IgD-negative memory B cell (primary cell): ENCODE results near the gene SCAND1. TPM values are rescaled to one million over a fixed set of nuclear protein-coding genes. Genes with fewer than 3 reads are reported as not detected.
A peak's percentile ranks its signal among the peaks of the same experiment; 100 is the strongest.
"Not testable (repeated sequence)": the region's sequence is repeated elsewhere in the genome, so short reads cannot be mapped to it uniquely, and the experiment has no call there.

ENCODE experiments used
- H3K27ac Mint-ChIP-seq, 3 donors: one replicate each; pipeline ENCODE4 v1.8.0; 2020 to 2022; ENCODE audit warnings: mild to moderate bottlenecking in 3 of 3, mixed read lengths in 3 of 3, moderate library complexity in 1 of 3
- H3K27me3 Mint-ChIP-seq: one replicate; pipeline ENCODE4 v1.8.0; 2021; ENCODE audit warnings: mixed read lengths
- H3K36me3 Mint-ChIP-seq: one replicate; pipeline ENCODE4 v1.8.0; 2020; ENCODE audit warnings: mild to moderate bottlenecking, mixed read lengths
- H3K4me1 Mint-ChIP-seq, 3 donors: one replicate each; pipeline ENCODE4 v1.8.0; 2020 to 2022; ENCODE audit warnings: mixed read lengths in 3 of 3, mild to moderate bottlenecking in 1 of 3
- H3K4me3 Mint-ChIP-seq, 4 donors: one replicate each; pipeline ENCODE4 v1.8.0; 2020 to 2022; ENCODE audit warnings: mild to moderate bottlenecking in 4 of 4, mixed read lengths in 4 of 4, moderate library complexity in 3 of 4
- H3K9me3 Mint-ChIP-seq, 3 donors: one replicate each; pipeline ENCODE4 v1.8.0; 2020 to 2021; ENCODE audit warnings: mixed read lengths in 3 of 3, mild to moderate bottlenecking in 1 of 3
- polyA plus RNA-seq: library from polyadenylated mRNA; unstranded; fragments of 300-500 nt; fragmentation: Illumina TruSeq; gene quantifications from one replicate; pipeline ENCODE4 v1.2.3, GENCODE V29; 2021

SCAND1 gene
- polyA plus RNA-seq, 1 donor from 2014 or later, result 190 TPM

DNA sequence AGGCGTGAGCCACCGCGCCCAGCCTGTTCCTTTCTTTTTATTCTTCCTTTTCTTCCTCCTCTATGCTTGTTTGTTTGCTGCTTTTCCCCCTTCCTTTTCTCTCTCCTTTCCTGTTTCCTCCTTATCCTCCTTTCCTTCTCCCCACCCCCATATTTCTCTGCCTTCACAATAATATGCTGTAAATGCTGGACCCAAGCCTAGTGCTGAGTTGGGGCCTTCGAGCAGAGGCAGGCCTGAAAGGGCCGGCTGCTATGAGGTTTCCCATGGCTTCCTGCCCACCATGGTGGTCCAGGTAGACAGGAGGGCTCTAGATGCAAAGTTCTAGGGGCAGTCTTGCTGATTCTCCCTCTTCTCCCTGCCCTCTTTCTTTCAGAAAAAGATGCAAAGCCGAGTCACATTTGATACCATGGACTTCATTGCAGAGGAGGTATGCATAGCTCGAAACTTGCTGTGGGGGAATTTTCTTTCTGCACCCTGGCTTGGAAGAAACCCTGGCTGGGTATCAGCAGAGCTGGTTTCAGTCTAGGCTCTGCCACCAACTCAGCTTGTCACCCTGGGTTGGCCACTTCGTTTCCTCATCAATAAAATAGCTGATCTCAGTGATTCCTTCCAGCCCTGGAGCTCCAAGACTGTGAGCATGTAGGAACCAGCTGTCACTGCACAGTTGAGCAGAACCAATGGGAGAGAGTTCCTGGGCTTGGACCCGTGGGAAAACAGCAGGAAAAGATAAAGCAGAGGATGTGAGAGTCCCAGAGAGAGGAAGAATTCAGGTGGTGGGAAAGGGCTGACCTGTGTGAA is 21.5 kb upstream of the SCAND1 start:
- Mint-ChIP-seq H3K27me3 (no peaks in the 10 kb centered on the region), H3K36me3 (peaks cover 3% of the 10 kb centered on the region), H3K4me1 (no peaks in the 10 kb centered on the region), H3K27ac (no peak overlapping the region), H3K4me3 (no peak overlapping the region), H3K9me3 (peaks cover 0 to 4% (median 0%) of the 10 kb centered on the region in 3 donors)

DNA sequence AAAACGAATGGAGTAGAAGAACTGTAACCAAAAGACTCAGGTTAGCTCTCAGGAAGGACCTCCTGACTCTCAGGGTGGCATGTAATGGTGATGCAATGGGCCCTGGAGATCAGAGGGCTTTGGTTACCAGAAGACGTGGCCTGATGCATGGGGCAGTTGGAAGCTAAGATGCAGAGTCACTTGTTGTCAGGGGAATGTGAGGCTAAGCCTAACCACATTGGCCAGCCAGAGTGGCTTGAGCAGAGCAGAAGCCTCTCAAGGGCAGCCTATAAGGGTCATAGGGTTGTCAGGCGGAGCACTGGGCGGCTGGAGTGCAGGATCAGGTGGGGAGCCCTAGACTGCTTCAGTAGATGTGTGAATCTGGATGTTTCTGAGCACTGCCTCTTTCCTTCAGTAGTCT is 20.0 kb upstream of the SCAND1 start:
- Mint-ChIP-seq H3K27ac (no peak overlapping the region), H3K36me3 (peaks cover 3% of the 10 kb centered on the region), H3K27me3 (no peaks in the 10 kb centered on the region), H3K4me3 (no peak overlapping the region), H3K9me3 (peaks cover 0 to 4% (median 0%) of the 10 kb centered on the region in 3 donors), H3K4me1 (no peaks in the 10 kb centered on the region)

DNA sequence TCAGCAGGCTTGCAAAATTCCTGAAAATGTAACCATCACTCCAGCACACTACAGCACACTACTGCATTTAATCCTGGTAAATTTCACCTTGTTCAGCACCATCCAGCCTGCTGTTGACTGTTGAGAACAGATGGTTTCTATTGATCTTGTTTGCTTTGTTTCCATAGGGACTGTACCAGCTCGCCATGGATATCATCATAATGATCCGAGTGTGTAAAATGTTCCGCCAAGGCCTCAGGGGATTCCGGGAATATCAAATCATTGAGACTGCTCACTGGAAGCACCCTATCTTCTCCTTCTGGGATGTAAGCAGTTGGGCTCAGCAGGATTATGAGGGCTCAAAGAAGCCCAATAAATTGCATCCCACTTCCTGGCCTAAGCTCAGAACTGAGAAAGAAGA is 18.2 kb upstream of the SCAND1 start:
- no peak overlapping the region for H3K27ac Mint-ChIP-seq
- no peaks in the 10 kb centered on the region for H3K27me3 Mint-ChIP-seq
- no peak overlapping the region for H3K4me3 Mint-ChIP-seq
- H3K36me3 Mint-ChIP-seq, result peaks cover 3% of the 10 kb centered on the region
- H3K9me3 Mint-ChIP-seq, result peaks cover 0 to 4% (median 0%) of the 10 kb centered on the region in 3 donors
- H3K4me1 Mint-ChIP-seq, result no peaks in the 10 kb centered on the region

DNA sequence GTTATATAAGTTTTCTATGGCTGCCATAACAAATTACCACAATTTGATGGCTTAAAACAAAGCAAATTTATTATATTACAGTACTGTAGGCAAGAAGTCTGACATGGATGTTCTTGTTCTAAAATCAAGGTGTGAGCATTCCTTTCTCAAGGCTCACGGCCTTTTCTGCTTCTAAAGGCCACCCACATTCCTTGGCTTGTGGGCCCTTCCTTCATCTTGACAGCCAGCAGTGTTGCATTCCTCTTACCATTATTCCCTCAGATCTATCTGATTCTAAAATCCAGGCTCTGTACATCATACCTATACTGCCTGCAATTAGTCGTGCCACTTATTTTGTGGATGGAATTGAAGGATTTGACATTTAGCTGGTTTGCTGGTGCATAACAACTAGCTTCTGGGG is 17.7 kb upstream of the SCAND1 start:
- Mint-ChIP-seq H3K27ac (no peak overlapping the region), H3K9me3 (peaks cover 0 to 4% (median 0%) of the 10 kb centered on the region in 3 donors), H3K4me3 (peak overlapping the region in 1 of 4 donors; percentile 27), H3K27me3 (no peaks in the 10 kb centered on the region), H3K36me3 (peaks cover 3% of the 10 kb centered on the region), H3K4me1 (no peaks in the 10 kb centered on the region)

DNA sequence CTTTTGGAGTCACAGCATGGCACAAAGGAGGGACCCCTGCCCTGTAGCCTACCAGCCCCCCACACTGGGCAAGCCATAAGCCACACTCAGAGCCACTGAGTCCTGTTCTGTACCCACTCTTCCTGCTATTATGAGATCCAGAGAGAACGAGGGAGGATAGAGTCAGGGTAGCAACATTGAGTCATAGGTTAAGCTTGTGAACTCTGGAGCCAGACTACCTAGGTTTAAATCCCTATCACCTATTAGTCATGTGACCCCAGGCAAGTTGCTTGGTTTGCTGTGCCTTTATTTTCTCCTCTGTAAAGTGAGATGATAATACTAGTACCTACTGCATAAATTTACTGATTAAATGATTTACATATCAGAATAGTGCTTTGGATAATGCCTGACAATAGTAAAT is 14.6 kb upstream of the SCAND1 start:
- no peak overlapping the region for H3K4me3 Mint-ChIP-seq
- no peaks in the 10 kb centered on the region for H3K4me1 Mint-ChIP-seq
- no peaks in the 10 kb centered on the region for H3K27me3 Mint-ChIP-seq
- peaks cover 0 to 4% (median 0%) of the 10 kb centered on the region in 3 donors for H3K9me3 Mint-ChIP-seq
- no peak overlapping the region for H3K27ac Mint-ChIP-seq
- H3K36me3 Mint-ChIP-seq, result peaks cover 3% of the 10 kb centered on the region

DNA sequence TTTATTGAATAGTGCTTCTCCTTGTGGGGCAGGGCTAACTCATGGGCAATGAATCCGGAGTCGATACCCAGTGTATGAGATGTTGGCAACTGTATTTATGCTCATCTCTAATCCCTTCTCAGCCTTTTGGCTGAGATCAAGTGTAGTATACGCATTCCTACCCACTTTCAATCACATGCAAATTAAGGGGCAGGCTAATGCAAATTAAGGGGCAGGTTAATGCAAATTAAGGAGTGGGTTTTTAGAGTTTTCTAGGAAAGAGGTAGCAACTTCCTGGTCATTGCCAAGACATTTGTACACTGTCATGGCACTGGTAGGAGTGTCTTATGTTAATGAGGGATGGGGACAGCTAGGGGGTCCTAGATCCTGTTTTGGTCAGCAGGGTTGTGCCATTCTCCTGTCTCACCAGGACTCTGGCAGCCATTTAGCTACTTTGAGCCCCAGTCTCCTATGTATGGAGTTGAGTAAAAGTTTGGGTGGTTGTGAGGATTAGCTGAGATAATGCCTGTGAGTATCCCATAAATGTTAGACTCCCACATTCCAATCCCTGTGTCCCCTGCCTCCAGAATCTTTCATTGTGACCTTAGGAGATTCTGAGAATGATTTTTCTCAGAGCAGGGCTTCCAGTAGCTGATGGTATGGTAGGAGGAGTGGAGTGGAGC is 13.8 kb upstream of the SCAND1 start, which contains the start of gene CNBD2:
CNBD2 (plus strand) TSS at position 612 of the 662 bp plus-strand sequence. CDS start 173 bp downstream, outside the sequence.
- Mint-ChIP-seq H3K4me1 (no peaks in the 10 kb centered on the region), H3K9me3 (peaks cover 0 to 4% (median 0%) of the 10 kb centered on the region in 3 donors), H3K27ac (no peak within 1 kb of the TSS), H3K27me3 (no peaks in the 10 kb centered on the region), H3K36me3 (peaks cover 2% of the 10 kb centered on the region), H3K4me3 (no peak within 1 kb of the TSS)

DNA sequence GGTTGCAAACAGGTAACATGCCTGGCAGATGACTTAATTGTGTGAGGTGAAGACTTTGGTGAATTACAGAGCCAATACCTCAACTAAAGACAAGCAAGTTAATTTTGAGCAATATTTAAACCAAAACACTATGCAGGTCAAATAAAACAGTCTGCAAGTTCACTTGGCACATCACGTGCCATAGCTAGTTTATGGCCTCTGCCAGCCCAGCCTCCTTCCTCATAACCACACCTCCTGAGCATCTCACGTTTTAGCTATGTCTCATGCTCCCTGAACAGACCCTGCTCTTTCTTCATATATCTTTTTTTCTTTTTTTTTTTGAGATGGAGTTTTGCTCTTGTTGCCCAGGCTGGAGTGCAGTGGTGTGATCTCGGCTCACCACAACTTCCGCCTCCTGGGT is 9.6 kb upstream of the SCAND1 start:
- no peak overlapping the region for H3K4me3 Mint-ChIP-seq
- no peaks in the 10 kb centered on the region for H3K27me3 Mint-ChIP-seq
- H3K27ac Mint-ChIP-seq, result no peak overlapping the region
- H3K36me3 Mint-ChIP-seq, result peaks cover 3% of the 10 kb centered on the region
- H3K9me3 Mint-ChIP-seq, result peaks cover 0 to 8% (median 5%) of the 10 kb centered on the region in 3 donors
- H3K4me1 Mint-ChIP-seq, result no peaks in the 10 kb centered on the region

DNA sequence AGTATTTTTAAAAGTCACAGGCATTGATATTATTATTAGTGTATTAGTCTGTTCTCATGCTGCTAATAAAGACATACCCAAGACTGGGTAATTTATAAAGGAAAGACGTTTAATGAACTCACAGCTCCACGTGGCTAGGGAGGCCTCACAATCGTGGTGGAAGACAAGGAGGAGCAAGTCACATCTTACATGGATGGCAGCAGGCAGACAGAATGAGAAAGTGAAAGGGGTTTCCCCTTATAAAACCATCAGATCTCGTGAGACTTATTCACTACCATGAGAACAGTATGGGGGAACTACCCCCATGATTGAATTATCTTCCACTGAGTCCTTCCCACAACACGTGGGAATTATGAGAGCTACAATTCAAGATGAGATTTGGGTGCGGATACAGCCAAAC is 5.0 kb upstream of the SCAND1 start:
- H3K4me3 Mint-ChIP-seq, H3K9me3 Mint-ChIP-seq, H3K27ac Mint-ChIP-seq: not testable (repeated sequence)

DNA sequence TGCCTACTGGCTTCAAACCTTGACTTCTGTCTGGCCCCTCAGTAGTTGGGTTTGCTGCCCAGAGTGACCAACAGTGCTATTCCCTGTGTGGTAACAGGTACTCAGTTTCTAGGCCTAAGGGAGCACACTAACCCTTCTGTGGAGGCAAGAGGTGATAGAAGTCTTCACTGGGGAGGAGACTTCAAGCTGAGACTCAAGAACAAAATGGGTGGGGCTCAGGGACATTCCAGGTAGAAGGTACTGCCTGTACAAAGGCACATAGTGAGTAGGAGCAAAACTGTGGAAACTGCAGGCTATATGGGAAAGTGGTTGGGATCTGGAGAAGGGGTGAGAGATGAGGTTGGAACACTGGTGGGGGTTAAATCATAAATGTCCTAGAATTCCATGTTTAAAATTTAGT is 2.3 kb upstream of the SCAND1 start:
- H3K9me3 Mint-ChIP-seq, result peaks cover 0 to 9% (median 5%) of the 10 kb centered on the region in 3 donors
- no peak overlapping the region for H3K27ac Mint-ChIP-seq
- peaks cover 5% of the 10 kb centered on the region for H3K36me3 Mint-ChIP-seq
- peaks cover 9 to 21% (median 11%) of the 10 kb centered on the region in 3 donors for H3K4me1 Mint-ChIP-seq
- H3K4me3 Mint-ChIP-seq, result peak overlapping the region in 3 of 4 donors; percentile 54 to 99 (median 79)
- H3K27me3 Mint-ChIP-seq, result no peaks in the 10 kb centered on the region

More for the DNA sequence above, 5.0 kb upstream of the SCAND1 start:
- H3K4me1 Mint-ChIP-seq, H3K27me3 Mint-ChIP-seq, H3K36me3 Mint-ChIP-seq: not testable (repeated sequence)

DNA sequence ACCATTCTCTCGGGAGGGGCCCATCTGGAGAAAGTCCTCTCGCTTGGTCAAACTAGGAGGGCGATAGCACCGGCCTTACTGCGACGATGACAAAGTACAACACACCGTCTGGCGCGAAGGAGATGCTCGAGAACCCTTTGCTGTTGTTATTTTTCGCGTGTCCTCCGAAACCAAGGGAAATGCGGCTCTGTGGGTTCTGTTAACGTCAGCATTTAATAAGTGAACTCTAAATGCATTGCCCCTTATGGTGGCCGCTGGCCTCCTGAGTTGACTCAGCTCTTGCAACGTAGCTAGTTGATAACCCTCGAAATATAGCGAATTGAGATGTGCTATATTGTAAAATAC is 577 bp upstream of the SCAND1 start:
- H3K27me3 Mint-ChIP-seq, result no peaks in the 10 kb centered on the region
- H3K4me1 Mint-ChIP-seq, result peaks cover 11 to 21% (median 11%) of the 10 kb centered on the region in 3 donors
- peak overlapping the region; percentile 99 to 100 (median 100) for H3K4me3 Mint-ChIP-seq
- peaks cover 0 to 9% (median 5%) of the 10 kb centered on the region in 3 donors for H3K9me3 Mint-ChIP-seq
- peak overlapping the region; percentile 99 to 100 (median 99) for H3K27ac Mint-ChIP-seq
- H3K36me3 Mint-ChIP-seq, result peaks cover 2% of the 10 kb centered on the region

DNA sequence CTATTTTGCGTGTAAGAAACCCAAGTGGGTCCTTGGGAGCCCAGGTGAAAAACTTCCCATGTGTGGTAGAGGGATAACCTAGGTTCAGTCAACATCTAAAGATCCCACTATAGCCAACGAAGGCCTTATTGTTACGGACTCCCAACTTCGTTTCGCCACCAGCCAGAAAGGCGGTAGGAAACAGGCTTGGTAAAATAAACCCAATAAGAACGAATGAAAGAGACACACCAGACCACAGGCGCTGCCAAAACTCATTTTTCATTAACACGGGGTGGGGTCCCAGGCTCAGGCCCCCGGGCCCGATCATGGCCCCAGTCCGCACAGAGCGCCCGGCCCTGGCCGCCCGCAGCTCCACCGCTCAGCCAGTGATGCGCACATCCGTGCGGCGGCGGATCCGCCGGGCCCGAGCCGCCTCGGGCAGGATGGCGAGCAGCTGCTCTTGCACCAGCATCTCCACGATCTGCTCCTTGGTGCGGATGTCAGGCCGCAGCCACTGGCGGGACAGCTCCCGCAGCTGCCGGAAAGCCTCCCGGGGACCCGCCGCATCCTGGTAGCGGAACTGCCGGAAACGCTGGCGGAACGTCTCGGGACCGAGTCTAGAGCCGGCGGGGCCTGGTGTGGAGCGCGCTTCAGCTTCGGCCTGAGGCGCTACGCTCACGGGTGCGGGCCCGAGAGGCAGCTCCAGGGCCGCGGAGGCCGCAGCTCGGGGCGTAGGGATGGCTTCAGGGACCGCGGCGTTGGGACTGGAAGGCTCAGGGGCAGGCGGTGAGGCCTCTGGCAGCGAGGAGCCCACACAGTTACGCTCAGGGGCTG is 709 bp downstream of the SCAND1 start:
- peak overlapping the region; percentile 99 to 100 (median 100) for H3K4me3 Mint-ChIP-seq
- H3K27me3 Mint-ChIP-seq, result no peaks in the 10 kb centered on the region
- H3K36me3 Mint-ChIP-seq, result peaks cover 2% of the 10 kb centered on the region
- peak overlapping the region; percentile 99 to 100 (median 99) for H3K27ac Mint-ChIP-seq
- peaks cover 11 to 21% (median 11%) of the 10 kb centered on the region in 3 donors for H3K4me1 Mint-ChIP-seq
- no peaks in the 10 kb centered on the region for H3K9me3 Mint-ChIP-seq

DNA sequence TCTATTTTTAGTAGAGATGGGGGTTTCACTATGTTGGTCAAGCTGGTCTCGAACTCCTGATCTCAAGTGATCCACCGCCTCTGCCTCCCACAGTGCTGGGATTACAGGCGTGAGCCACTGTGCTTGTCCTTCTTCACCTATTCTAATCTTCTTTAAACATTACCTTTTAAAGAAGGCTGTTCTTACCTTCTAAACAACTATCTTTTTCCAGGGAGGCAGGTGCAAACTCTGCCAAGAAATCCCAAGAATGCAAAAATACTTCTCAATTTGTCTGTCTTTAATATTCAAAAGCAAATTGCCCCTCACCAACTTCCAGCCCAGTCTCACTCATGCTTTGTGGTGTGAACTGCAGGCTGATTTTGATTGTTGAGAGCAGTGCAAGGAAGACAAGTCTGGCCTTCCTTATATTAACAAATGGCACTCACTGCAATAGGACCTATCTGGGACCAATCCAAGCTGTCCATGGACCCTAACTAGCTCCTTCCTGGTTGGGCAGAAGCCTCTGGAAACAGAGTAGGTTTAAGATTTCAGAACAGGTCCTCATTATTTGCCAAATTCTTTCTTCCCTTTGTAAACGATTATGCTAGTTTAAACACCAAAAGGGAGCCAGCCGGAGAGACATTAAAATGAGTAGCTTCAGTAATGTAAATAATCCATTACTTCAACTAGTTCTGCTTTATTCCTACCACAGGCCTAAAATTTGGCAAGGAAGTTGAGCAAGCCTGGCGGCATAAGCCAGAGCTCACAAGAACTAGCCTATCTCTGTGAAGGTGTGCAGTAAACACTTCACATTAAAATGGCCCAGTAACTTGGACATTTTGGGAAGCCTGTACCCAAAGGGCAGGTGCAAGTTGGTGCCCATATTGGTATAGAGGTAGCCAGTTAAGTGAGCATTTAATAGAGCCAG is 1.6 kb downstream of the SCAND1 start:
- Mint-ChIP-seq H3K9me3 (no peaks in the 10 kb centered on the region), H3K36me3 (peaks cover 2% of the 10 kb centered on the region), H3K4me1 (peaks cover 11 to 21% (median 11%) of the 10 kb centered on the region in 3 donors), H3K4me3 (peak overlapping the region; percentile 99 to 100 (median 100)), H3K27ac (peak overlapping the region; percentile 99 to 100 (median 99)), H3K27me3 (no peaks in the 10 kb centered on the region)

DNA sequence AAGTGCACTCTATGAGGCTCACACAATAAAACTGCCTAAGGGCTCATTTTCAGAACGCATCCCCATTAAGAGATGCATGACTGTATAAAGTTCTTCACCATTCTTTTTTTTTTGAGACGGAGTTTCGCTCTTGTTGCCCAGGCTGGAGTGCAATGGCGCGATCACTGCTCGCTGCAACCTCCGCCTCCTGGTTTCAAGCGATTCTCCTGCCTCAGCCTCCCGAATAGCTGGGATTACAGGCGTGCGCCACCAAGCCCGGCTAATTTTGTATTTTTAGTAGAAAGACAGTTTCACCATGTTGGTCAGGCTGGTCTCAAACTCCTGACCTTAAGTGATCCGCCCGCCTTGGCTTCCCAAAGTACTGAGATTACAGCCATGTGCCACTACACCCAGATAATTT is 2.2 kb downstream of the SCAND1 start:
- peaks cover 11 to 21% (median 11%) of the 10 kb centered on the region in 3 donors for H3K4me1 Mint-ChIP-seq
- peak overlapping the region in 3 of 4 donors; percentile 16 to 99 (median 57) for H3K4me3 Mint-ChIP-seq

DNA sequence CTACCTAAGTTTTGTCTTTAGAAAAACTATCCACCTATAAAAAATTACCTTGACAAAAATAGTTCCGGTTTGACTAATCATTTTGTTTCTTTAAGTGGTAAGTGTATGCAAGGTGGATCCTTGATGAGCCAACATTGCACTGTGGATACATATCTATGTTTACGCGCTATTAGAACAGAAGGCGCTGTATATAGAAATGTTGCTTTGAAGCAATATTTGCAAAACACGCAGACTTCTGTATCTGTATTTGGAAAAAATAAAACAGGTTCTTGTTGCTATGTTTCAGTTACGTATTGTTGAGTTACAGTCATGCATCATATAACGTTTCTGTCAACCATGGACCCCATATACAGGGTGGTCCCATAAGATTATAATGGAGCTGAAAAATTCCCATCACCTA is 4.2 kb downstream of the SCAND1 start:
- H3K36me3 Mint-ChIP-seq, result no peaks in the 10 kb centered on the region
- no peaks in the 10 kb centered on the region for H3K9me3 Mint-ChIP-seq

More for the DNA sequence above, 2.2 kb downstream of the SCAND1 start:
- not testable (repeated sequence) for H3K36me3 Mint-ChIP-seq, H3K27me3 Mint-ChIP-seq, H3K9me3 Mint-ChIP-seq
- H3K27ac Mint-ChIP-seq, result peak overlapping the region in 2 of 3 donors; percentile 99 to 100

More for the DNA sequence above, 4.2 kb downstream of the SCAND1 start:
- Mint-ChIP-seq H3K27me3 (no peaks in the 10 kb centered on the region), H3K4me1 (peaks cover 9 to 19% (median 9%) of the 10 kb centered on the region in 3 donors), H3K27ac (no peak overlapping the region), H3K4me3 (no peak overlapping the region)
